Cardiac ventricle fibroblast (primary cell): Measurements from ENCODE around the gene TSPEAR. TPM values are rescaled to one million over a fixed set of nuclear protein-coding genes. Genes with fewer than 3 reads are reported as not detected.

Source experiments
- total RNA-seq: library from RNA; depleted of rRNA; stranded (reverse); fragments of >200 nt; gene quantifications from 2 replicates; pipeline ENCODE4 v1.2.3, GENCODE V29; 2015

TSPEAR gene
- not detected in 2 replicates for total RNA-seq

DNA sequence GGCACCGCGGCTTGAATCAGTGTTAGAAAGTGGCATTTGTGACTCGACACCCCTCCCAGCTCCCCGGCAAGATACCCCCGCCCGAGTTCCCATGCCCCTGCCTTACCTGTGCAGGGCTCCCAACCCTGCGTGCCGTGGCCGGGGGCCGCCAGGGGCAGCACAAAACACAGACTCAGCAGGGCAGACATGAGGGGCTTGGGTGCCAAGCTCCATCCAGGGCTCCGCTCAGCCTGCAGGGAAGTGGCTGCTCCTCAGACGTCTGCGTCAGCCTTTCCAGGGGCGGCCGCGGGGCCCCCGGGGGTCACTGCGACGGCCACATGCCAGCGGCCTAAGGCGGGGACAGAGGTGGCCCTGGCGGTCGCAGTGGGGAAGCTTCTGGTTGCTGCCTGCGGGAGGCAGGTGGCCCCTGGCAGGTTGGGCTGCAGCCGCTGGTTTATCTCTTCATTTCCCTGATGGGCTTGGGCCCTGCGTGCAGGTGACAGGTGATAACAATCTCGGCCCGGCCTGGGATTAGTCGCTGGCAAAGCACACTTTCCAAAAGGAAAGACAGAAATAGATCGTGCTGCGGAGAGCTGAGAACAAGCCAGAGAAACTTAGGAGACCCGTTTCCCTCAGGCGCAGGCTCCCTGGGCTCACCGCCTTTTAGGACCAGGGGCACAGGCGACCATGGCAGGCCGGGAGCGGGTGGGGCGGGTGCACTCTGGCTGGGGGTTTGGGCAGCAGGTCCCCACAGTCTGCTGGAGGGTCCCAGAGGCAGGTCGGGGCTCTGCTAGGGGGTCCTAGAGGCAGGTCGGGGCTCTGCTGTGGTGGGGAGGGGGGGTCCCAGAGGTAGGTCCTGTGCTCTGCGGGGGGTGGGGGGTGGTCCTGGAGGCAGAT is at the start of gene TSPEAR:
Gene TSPEAR, minus strand, starts transcription at position 246 of the 876 bp plus-strand sequence. Its CDS starts 58 bp downstream, at position 188.

GRCh38 chr21:44697172-44697810 is 14.1 kb downstream of the TSPEAR start, which contains the start of gene KRTAP10-12:
TSS of gene KRTAP10-12 (plus strand) at chr21:44697172. CDS start at chr21:44697202, 30 bp downstream.

DNA sequence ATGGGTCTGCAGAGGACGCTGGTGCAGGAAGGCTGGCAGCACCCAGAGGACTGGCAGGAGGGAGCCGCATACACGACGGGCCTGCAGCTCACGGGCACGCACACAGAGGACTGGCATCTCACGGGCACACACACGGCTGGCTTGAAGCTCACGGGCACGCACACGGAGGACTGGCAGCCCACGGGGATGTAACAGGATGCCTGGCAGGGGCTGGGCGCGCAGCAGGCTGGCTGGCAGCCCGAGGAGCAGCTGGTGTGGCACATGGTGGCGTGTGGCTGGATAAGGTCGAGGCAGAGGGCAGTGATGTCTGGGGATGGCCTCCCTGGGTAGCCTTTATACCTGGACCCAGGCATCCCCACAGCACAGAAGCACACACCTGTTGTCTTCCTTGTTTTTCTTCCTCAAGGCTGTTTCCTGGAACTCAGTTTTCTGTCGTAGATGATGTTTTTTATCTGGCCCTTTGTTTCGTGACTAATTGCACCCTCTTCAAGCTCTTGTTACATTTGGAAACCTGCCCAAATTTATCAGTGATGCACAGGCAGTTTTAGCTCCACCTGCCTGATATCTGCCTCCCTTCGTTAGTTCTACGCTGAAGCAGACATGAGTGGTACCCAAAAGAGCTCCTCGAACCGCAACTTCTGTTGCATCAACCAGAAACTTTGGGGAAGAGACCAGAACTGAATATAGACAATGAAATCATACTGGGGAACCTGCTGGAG is 29.4 kb downstream of the TSPEAR start, which contains the start of gene KRTAP12-1:
Gene KRTAP12-1, minus strand, starts transcription at position 303 of the 719 bp plus-strand sequence. Its CDS starts 40 bp downstream, at position 263.

DNA sequence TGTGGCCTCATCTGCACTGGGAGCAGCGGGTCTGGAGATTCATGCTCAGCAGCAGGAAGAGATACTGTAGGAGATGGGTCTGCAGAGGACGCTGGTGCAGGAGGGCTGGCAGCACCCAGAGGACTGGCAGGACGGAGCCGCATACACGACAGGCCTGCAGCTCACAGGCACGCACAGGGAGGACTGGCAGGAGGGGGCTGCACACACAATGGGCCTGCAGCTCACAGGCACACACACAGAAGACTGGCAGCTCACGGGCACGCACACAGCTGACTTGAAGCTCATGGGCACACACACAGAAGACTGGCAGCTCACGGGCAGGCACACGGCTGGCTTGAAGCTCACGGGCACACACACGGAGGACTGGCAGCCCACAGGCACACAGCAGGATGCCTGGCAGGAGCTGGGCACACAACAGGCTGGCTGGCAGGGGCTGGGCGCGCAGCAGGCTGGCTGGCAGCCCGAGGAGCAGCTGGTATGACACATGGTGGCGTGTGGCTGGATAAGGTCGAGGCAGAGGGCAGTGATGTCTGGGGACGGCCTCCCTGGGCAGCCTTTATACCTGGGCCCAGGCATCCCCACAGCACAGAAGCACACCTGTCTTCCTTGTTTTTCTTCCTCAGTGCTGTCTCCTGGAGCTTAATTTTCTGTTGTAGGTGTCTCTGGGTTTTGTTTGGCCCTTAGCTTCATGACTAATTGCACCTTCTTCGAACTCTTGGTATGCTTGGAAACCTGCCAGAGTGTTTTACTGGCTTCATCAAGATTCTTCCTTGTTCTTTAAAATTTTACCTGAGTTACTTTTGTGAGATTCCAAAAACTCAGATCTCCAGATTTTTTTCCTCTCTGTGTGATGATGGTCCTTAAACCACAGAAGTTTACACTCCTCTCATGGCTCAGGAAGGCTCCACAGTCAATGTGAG is 44.7 kb downstream of the TSPEAR start, which contains the start of gene KRTAP12-2:
Gene KRTAP12-2, minus strand, starts transcription at position 527 of the 920 bp plus-strand sequence. Its CDS starts 41 bp downstream, at position 486.

DNA sequence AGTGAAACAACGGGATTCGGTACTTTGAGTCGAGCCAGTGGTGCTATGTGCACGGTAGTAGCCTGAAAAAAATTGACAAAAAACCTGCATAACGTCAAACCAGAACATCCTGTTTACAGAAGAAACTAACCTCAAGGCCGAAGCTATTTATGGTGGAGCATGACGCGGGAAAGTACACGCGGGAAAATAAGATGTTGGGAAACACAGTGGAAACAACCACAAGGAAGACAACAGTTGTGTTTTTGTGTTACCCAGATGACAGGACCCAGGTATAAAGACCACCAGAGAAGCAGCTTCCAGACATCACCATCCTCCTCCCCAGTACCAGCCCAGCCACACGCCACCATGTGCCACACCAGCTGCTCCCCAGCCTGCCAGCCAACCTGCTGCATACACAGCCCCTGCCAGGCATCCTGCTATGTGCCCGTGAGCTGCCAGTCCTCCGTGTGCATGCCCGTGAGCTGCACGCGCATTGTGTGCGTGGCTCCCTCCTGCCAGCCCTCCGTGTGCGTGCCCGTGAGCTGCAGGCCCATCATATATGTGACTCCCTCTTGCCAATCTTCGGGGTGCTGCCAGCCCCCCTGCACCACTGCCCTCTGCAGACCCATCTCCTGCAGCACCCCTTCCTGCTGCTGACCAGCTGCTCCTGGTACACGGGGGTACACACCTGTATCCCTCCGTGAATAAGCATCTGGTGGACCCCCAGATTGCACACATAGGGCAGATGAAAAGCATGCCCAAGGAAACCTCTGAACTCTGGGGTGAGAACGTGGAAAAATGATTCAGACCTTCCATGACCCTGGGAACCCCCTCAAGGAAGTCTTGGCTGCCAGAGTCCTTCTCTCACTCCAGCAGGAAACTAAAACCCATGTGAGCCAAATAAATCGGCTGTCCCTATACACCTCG is 53.5 kb downstream of the TSPEAR start, which contains the start of gene KRTAP12-3:
Gene KRTAP12-3, plus strand, starts transcription at position 298 of the 906 bp plus-strand sequence. Its CDS starts 48 bp downstream, at position 346.

GRCh38 chr21:44654576-44655175 is 56.7 kb downstream of the TSPEAR start, which contains the start of gene KRTAP12-4:
TSS of gene KRTAP12-4 (minus strand) at chr21:44654659. CDS start at chr21:44654614, 45 bp downstream.

DNA sequence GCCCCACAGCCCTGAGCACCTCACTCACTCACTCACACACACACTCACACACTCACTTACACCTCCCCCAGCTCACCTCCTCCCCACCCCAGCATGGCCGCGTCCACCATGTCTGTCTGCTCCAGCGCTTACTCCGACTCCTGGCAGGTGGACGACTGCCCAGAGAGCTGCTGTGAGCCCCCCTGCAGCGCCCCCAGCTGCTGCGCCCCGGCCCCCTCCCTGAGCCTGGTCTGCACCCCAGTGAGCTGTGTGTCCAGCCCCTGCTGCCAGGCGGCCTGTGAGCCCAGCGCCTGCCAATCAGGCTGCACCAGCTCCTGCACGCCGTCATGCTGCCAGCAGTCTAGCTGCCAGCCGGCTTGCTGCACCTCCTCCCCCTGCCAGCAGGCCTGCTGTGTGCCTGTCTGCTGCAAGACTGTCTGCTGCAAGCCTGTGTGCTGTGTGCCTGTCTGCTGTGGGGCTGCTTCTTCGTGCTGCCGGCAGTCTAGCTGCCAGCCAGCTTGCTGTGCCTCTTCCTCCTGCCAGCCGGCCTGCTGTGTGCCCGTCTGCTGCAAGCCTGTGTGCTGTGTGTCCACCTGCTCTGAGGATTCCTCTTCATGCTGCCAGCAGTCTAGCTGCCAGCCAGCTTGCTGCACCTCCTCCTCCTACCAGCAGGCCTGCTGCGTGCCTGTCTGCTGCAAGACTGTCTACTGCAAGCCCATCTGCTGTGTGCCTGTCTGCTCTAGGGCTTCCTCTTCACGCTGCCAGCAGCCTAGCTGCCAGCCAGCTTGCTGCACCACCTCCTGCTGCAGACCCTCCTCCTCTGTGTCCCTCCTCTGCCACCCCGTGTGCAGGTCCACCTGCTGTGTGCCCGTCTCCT is 64.8 kb downstream of the TSPEAR start, which contains the start of gene KRTAP10-11:
Gene KRTAP10-11, plus strand, starts transcription at position 49 of the 856 bp plus-strand sequence. Its CDS starts 45 bp downstream, at position 94.

DNA sequence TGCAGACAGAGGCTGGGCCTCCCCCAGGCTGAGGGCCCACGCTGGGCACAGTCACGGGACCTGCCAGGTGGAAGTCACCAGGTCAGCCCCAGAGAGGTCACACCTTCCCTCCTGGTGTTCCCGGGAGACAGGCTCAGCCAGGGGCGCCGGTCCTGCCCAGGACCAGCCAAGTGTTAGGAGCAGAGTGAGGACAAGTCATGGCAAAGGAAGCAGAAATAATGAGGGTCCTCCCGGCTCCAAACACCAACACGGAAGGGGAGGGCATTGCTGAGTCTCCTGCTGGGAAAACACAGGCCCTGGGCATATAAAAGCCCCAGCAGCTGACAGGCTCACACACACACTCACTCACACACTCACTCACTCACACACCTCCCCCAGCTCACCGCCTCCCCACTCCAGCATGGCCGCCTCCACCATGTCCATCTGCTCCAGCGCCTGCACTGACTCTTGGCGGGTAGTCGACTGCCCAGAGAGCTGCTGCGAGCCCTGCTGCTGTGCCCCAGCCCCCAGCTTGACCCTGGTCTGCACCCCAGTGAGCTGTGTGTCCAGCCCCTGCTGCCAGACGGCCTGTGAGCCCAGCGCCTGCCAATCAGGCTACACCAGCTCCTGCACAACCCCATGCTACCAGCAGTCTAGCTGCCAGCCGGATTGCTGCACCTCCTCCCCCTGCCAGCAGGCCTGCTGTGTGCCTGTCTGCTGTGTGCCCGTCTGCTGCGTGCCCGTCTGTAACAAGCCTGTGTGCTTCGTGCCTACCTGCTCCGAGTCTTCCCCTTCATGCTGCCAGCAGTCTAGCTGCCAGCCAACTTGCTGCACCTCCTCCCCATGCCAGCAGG is 74.1 kb downstream of the TSPEAR start, which contains the start of gene KRTAP10-10:
Gene KRTAP10-10, plus strand, starts transcription at position 339 of the 833 bp plus-strand sequence. Its CDS starts 62 bp downstream, at position 401.

DNA sequence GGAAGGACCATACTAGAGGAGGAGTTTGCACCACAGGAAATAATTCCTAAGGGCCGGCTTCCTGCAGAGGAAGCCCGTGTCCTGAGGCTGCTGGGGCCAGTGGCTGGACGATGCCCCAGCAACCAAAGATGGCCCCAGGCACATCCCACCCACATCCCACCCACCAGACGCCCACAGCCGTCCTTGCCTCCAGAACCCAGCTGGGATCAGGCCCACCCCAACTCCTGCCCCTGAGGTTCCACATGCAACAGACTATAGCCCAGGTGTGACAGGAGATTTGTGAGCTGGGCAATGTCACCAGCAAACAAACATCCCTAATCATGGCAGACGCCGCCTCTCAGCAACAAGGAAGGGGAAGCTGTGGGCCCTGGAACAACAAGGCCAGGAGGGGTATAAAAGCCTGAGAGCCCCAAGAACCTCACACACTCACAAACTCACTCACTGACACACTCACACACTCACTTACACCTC is 84.7 kb downstream of the TSPEAR start, which contains the start of gene KRTAP10-9:
Gene KRTAP10-9, plus strand, starts transcription at position 421 of the 471 bp plus-strand sequence. CDS start 79 bp downstream, outside the sequence.

DNA sequence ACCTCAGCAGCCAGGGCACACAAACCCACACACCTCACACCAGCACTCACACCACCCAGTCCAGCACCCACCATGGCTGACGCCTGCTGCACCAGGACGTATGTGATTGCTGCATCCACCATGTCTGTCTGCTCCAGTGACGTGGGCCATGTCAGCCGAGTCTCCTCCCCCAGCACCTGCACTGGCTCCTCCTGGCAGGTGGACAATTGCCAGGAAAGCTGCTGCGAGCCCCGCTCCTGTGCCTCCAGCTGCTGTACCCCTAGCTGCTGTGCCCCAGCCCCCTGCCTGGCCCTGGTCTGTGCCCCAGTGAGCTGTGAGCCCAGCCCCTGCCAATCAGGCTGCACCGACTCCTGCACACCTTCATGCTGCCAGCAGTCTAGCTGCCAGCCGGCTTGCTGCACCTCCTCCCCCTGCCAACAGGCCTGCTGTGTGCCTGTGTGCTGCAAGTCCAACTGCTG is 99.3 kb downstream of the TSPEAR start, which contains the start of gene KRTAP10-8:
Gene KRTAP10-8, plus strand, starts transcription at position 51 of the 458 bp plus-strand sequence. Its CDS starts 22 bp downstream, at position 73.

GRCh38 chr21:44600118-44600978 is 111.0 kb downstream of the TSPEAR start, which contains the start of gene KRTAP10-7:
TSS of gene KRTAP10-7 (plus strand) at chr21:44600597. CDS start at chr21:44600622, 25 bp downstream.

DNA sequence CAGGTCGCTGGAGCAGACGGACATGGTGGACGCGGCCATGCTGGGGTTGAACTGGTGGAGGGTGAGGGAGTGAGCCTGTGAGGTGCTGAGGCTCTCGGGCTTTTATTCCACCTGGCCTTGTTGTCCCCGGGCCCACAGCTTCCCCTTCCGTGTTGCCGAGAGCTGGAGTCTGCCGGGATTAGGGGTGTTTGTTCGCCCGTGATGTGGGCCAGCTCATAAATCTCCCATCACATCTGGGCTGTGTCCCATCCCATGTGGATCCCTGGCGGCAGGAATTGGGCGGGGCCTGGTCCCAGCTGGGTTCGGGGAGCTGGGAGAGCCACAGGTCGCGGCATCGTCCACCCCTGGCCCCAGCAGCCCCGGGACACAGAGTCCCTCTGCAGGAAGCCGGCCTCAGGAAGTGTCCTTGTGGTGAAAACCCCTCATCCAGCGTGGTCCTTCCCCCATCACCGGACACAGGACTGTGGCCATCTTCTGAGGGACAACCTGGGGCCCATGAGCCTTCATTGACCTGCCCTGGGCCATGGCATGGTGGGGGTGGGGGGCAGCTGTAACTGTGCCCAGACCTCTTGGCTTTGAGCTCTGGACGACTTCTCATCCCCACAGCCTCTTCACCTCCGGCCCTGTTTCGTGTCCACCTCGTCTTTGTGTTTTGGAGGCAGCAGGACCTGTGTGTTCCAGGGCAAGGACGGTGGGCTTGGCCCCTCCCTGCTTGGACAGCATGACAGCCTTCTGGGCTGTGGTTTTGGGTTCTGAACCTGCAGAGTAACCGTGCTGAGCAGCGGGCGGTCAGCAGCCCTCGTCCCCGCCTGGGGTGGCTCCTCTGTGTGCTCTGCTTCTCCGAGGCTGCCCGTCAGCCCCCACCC is 118.7 kb downstream of the TSPEAR start, which contains the start of gene KRTAP10-6:
Gene KRTAP10-6, minus strand, starts transcription at position 60 of the 866 bp plus-strand sequence. Its CDS starts 21 bp downstream, at position 39.

DNA sequence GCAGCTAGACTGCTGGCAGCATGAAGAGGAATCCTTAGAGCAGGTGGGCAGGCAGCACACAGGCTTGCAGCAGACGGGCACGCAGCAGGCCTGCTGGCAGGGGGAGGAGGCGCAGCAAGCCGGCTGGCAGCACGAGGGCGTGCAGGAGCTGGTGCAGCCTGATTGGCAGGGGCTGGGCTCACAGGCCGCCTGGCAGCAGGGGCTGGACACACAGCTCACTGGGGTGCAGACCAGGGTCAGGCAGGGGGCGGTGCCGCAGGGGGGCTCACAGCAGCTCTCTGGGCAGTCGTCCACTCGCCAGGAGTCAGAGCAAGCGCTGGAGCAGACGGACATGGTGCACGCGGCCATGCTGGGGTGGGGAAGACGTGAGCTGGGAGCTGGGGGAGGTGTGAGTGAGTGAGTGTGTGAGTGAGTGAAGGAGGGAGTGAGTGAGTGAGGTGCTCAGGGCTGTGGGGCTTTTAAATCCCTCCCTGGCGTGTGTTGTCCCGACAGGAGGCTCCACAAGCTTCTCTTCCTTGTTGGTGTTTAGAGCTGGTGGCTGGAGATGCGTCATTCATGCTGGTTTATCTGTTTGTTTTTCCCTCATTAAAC is 131.0 kb downstream of the TSPEAR start, which contains the start of gene KRTAP10-5:
Gene KRTAP10-5, minus strand, starts transcription at position 374 of the 591 bp plus-strand sequence. Its CDS starts 26 bp downstream, at position 348.

